SIG-M5 (cell line): ENCODE measurements around the gene LIN28B.
"Not testable (repeated sequence)": the region's sequence is repeated elsewhere in the genome, so short reads cannot be mapped to it uniquely, and the experiment has no call there.

Experiments used
- DNase-seq: peaks from one replicate; lab custom pipeline; 2025; lab: John Stamatoyannopoulos, UW

The LIN28B gene

GRCh38 chr6:104955927-104956730 is 778 bp upstream of the LIN28B start:
- DNase-seq, result no peak

GRCh38 chr6:104957301-104958177 is 632 bp downstream of the LIN28B start:
- no peak for DNase-seq

GRCh38 chr6:104958178-104959025 is 1.5 kb downstream of the LIN28B start:
- peak; percentile 22 for DNase-seq

DNA sequence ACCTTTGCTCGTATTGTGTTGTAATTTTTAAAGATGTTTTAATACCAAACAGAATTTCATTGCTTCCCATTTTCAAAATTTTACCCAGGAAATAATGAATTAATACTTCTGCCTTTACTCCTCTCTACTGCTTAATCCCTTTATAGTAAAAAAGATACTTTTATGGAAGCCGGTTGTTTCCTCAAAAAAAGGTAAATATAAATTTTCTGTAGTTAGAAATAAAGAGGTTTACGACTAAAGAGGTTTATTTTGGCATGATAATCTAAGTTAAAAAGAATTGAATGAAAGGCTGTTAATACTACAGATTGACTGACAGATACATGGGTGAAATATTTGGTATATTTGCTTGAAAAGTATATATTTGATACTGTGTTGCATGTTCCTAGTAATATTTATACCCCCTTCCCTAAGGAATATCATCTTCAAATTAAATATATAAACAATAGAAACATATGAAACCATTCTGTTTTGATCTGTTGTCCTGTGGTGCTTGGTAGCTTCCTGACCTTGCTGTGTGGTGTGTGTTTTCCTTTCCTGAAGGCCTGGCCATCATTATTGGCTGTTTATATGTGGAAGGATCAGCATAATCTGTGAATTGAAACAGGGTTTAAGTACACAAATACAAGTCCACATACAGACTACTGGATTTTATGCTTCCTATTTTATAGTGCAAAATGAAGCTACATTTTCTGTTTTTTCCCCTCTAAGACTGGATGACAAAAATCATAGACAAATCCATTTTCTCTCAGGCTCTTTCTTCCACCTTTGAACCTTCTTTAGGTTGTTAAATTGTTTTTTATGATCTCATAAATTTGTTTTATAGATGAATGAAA is 2.3 kb downstream of the LIN28B start:
- no peak for DNase-seq

- DNase-seq, result no peak
Measured at GRCh38 chr6:104969108-104969507, 12.2 kb downstream of the LIN28B start.

- no peak for DNase-seq
Measured at GRCh38 chr6:104969785-104970581, 13.1 kb downstream of the LIN28B start.

DNA sequence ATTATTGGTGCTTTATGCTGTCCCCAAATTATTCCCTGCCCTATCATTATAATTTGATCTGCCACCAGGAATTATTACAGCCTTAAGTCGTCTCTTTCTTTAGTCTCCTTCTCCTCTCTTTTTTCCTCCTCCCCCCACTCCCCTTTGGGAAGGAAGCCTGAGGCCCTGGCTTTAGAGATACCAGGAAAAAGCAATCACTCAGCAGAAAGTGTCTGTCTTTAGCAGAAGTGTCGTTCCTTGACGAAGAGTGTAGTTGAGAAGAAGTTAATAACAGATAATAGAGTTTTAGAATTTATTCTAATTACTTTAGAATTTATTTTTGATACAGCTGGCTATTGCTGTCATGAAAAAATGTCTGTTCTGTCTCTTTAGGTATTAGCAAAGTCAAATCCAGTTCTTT is 16.5 kb downstream of the LIN28B start:
- DNase-seq, result no peak

- no peak for DNase-seq
Measured at GRCh38 chr6:104983296-104983695, 26.4 kb downstream of the LIN28B start.

- no peak for DNase-seq
Measured at GRCh38 chr6:104983776-104984175, 26.9 kb downstream of the LIN28B start.

DNA sequence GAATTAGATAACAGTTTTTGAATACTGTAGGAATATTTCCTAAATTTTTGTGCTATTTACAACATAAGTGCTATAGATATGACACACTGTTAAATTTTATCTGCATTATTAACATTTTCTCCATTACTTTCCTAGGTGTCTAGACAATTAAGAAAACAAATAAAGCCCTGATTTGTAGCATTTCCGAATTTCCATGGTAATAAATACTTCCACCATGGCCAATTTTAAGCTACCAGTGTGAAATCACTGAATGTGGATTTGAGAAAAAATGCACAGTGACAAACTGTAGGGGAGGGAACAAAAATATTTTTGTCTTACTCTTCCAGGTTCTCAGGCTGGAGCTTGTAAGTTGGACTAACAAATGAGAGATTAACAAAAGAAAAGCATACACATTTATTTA is 27.9 kb downstream of the LIN28B start:
- no peak for DNase-seq

- DNase-seq, result not testable (repeated sequence)
Measured at GRCh38 chr6:104985875-104986274, 29.0 kb downstream of the LIN28B start.

GRCh38 chr6:104986625-104987024 is 29.7 kb downstream of the LIN28B start:
- no peak for DNase-seq

DNA sequence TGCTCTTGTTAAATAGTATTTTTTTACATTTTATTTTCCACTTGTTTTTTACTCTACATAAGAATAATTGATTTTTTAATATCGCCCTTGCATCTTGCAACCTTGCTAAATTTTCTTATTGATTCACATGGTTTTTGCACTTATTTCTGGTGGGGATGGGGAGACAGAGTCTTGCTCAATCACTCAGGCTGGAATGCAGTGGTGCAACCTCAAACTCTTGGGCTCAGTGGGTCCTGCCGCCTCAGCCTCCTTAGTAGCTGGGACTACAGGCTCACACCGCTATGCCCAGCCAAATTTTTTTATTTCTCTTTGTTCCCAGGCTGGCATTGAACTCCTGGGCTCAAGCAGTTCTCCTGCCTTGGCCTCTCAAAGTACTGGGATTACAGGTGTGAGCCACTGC is 30.3 kb downstream of the LIN28B start:
- DNase-seq, result no peak

DNA sequence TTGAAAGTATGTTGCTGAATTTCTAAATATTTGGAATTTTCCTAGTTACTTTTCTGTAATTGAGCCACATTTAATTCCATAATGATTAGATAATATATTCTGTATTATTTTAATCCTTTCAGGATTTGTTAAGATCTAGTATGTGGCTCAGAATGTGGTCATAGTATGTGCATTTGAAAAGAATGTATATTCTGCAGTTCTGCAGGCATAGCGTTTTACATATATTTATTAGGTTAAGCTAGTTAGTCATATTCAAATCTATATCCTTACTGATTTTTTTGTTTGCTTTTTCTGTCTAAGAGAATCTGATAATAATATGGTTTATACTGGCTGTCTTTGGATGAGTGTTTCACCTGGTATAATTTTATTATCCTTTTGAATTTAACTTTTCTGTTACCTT is 33.2 kb downstream of the LIN28B start:
- DNase-seq, result no peak

DNA sequence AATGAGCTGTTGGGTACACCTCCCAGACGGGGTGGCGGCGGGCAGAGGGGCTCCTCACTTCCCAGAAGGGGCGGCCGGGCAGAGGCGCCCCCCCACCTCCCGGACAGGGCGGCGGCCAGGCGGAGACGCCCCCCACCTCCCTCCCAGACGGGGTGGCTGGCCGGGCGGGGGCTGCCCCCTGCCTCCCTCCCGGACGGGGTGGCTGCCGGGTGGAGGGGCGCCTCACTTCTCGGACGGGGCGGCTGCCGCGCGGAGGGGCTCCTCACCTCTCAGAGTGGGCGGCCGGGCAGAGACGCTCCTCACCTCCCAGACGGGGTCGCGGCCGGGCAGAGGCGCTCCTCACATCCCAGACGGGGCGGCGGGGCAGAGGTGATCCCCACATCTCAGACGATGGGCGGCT is 34.2 kb downstream of the LIN28B start:
- not testable (repeated sequence) for DNase-seq

GRCh38 chr6:104993576-104993975 is 36.7 kb downstream of the LIN28B start:
- DNase-seq, result not testable (repeated sequence)

DNA sequence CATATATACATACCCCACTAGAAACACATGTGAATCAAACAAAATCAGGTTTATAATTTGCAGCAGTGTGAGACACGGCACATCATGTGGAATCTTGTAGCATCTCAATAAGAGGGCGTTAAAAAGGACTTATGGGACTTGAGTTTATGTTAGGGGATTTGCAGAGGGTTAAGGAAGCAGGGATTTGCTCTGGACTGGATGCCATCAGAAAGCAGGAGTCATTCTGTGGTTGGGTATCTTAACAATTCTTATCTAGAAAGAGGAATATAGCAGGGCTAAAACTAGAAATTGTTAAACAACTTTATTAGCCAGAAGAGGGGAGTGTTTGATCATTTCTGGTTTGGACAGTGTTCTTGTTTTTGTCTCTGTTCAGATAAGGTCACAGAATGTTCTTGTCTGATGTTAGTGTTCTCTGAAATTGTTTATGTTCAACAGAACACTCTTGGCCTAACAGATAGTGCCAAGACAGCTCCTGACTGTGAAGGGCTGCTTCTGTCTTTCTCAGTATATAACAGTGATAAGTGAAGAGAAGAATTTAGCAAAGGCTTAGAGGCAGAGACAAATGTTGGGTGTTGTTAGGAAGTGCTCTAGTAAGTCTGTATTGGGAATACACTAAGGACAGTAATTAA is 39.2 kb downstream of the LIN28B start:
- no peak for DNase-seq

GRCh38 chr6:105001063-105001462 is 44.2 kb downstream of the LIN28B start:
- no peak for DNase-seq

DNA sequence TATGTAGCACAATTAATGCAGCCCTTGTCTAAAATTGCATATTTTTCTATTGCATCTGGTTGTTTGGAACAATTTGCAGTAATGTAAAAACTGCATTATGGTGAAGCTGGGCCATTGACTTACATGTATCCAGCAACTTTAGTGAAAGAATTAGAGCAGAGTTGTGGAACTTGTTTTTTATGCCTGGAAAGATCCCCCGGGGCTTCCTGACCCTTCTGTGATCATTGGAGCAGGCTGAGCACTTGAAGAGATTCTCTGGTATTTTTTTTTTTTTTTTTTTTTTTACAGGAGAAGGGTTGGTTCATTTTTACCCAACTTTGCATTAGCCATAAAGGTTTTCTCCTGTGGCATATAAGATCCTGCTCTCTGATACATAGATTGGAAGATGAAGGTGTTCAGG is 45.0 kb downstream of the LIN28B start:
- no peak for DNase-seq

GRCh38 chr6:105005451-105005850 is 48.5 kb downstream of the LIN28B start:
- peak; percentile 9 for DNase-seq
